ENCODE measurements around the gene TJAP1.
"Not testable (repeated sequence)": the region's sequence is repeated elsewhere in the genome, so short reads cannot be mapped to it uniquely, and the experiment has no call there.

TJAP1 gene

GRCh38 chr6:43488667-43489276 is 11.4 kb downstream of the TJAP1 start:
- no peak for DNase-seq

GRCh38 chr6:43489277-43490072 is 12.1 kb downstream of the TJAP1 start:
- DNase-seq: no peak

GRCh38 chr6:43490523-43490939 is 13.2 kb downstream of the TJAP1 start:
- no peak for DNase-seq

- DNase-seq: peak; percentile 43
These were observed 14.6 kb downstream of the TJAP1 start for GRCh38 chr6:43491750-43492661.

- DNase-seq: no peak
These were observed 15.3 kb downstream of the TJAP1 start for GRCh38 chr6:43492673-43493072.

- no peak for DNase-seq
These were observed 15.9 kb downstream of the TJAP1 start for GRCh38 chr6:43493230-43493629.

- no peak for DNase-seq
These were observed 16.5 kb downstream of the TJAP1 start for GRCh38 chr6:43493833-43494232.

GRCh38 chr6:43494321-43494720 is 17.0 kb downstream of the TJAP1 start:
- DNase-seq: no peak

- DNase-seq: no peak
These were observed 17.4 kb downstream of the TJAP1 start for GRCh38 chr6:43494766-43495165.

GRCh38 chr6:43495409-43495941 is 18.1 kb downstream of the TJAP1 start:
- no peak for DNase-seq

- no peak for DNase-seq
These were observed 19.2 kb downstream of the TJAP1 start for GRCh38 chr6:43496370-43497128.

GRCh38 chr6:43497129-43497396 is 19.7 kb downstream of the TJAP1 start:
- no peak for DNase-seq

- no peak for DNase-seq
These were observed 20.3 kb downstream of the TJAP1 start for GRCh38 chr6:43497689-43498088.

- not testable (repeated sequence) for DNase-seq
These were observed 20.9 kb downstream of the TJAP1 start for GRCh38 chr6:43498291-43498690.

- DNase-seq: no peak
These were observed 21.9 kb downstream of the TJAP1 start for GRCh38 chr6:43499028-43499815.

GRCh38 chr6:43500921-43501320 is 23.6 kb downstream of the TJAP1 start:
- DNase-seq: no peak

- DNase-seq: no peak
These were observed 25.3 kb downstream of the TJAP1 start for GRCh38 chr6:43502666-43503065.

- DNase-seq: no peak
These were observed 26.1 kb downstream of the TJAP1 start for GRCh38 chr6:43503443-43503842.

GRCh38 chr6:43504756-43505593 is 27.6 kb downstream of the TJAP1 start:
- no peak for DNase-seq

GRCh38 chr6:43505718-43506117 is 28.3 kb downstream of the TJAP1 start:
- no peak for DNase-seq

GRCh38 chr6:43506171-43506570 is 28.8 kb downstream of the TJAP1 start:
- DNase-seq: no peak
